Smooth muscle cell (in vitro differentiated cells): ENCODE data around the gene KCNA10. TPM values are rescaled to one million over a fixed set of nuclear protein-coding genes. Genes with fewer than 3 reads are reported as not detected.

ENCODE experiments used
- DNase-seq: peaks from one replicate; lab custom pipeline; 2025; ENCODE audit not compliant: unreplicated experiment; lab: John Stamatoyannopoulos, UW
- H2AFZ ChIP-seq: fragments of 200-600 bp; sonication (generic); 2 replicates; pipeline ENCODE4 v1.6.0; 2016; ENCODE audit warnings: antibody characterized with exemption, low read depth, mild to moderate bottlenecking
- H3F3A ChIP-seq: fragments of 200-600 bp; sonication (generic); 2 replicates; pipeline ENCODE4 v1.6.0; 2017; ENCODE audit warnings: antibody characterized with exemption, low read depth
- H3K27ac ChIP-seq: fragments of 200-600 bp; sonication (generic); 2 replicates; pipeline ENCODE4 v1.5.1; 2016; ENCODE audit warnings: low read depth, mild to moderate bottlenecking
- H3K27me3 ChIP-seq: fragments of 200-600 bp; sonication (generic); 2 replicates; pipeline ENCODE4 v1.6.1; 2016; ENCODE audit warnings: low read depth, mild to moderate bottlenecking
- H3K36me3 ChIP-seq: fragments of 200-600 bp; sonication (generic); 2 replicates; pipeline ENCODE4 v1.5.1; 2016; ENCODE audit warnings: low read depth
- H3K4me1 ChIP-seq: fragments of 200-600 bp; sonication (generic); 2 replicates; pipeline ENCODE4 v1.5.1; 2016; ENCODE audit warnings: low read depth
- H3K4me2 ChIP-seq: fragments of 200-600 bp; sonication (generic); 2 replicates; pipeline ENCODE4 v1.6.0; 2016; ENCODE audit warnings: mild to moderate bottlenecking
- H3K4me3 ChIP-seq: fragments of 200-600 bp; sonication (generic); 2 replicates; pipeline ENCODE4 v1.5.1; 2016; ENCODE audit warnings: mild to moderate bottlenecking
- H3K79me2 ChIP-seq: fragments of 200-600 bp; sonication (generic); 2 replicates; pipeline ENCODE4 v1.6.0; 2016; ENCODE audit warnings: low read depth, mild to moderate bottlenecking
- H3K9ac ChIP-seq: fragments of 200-600 bp; sonication (generic); 2 replicates; pipeline ENCODE4 v1.6.0; 2016; ENCODE audit warnings: low read depth
- H3K9me3 ChIP-seq: fragments of 200-600 bp; sonication (generic); replicated peaks from 2 replicates; pipeline ENCODE4 v1.5.1; 2016; ENCODE audit warnings: low read depth
- H4K20me1 ChIP-seq: fragments of 200-600 bp; sonication (generic); 2 replicates; pipeline ENCODE4 v1.6.0; 2016; ENCODE audit warnings: low read depth
- WGBS: methylation state at CpG from one replicate; pipeline ENCODE4 v1.1.7; 2016; ENCODE audit warnings: low lambda C conversion rate; 5-methylcytosine and 5-hydroxymethylcytosine counted together
- polyA plus RNA-seq: library from polyadenylated mRNA; unstranded; fragments of >200 nt; fragmentation: Nextera tagmentation; extraction: Ambion mirVana; gene quantifications from 2 replicates; pipeline ENCODE4 v1.2.1, GENCODE V29; 2016
- total RNA-seq: library from RNA; depleted of rRNA; stranded (reverse); fragments of >200 nt; gene quantifications from 2 replicates; pipeline ENCODE4 v1.2.3, GENCODE V29; 2014
- TF ChIP-seq, protein P1 (sequence below): fragments of 200-600 bp; sonication (generic); IDR thresholded peaks from 2 replicates; pipeline ENCODE4 v1.5.1; 2017; ENCODE audit warnings: borderline replicate concordance, mild to moderate bottlenecking, antibody characterized with exemption; ENCODE audit not compliant: insufficient read depth, poor library complexity, severe bottlenecking

The KCNA10 gene
- total RNA-seq (not detected in 2 replicates), polyA plus RNA-seq (not detected in 2 replicates)

- Histone ChIP-seq H2AFZ (no peak within 1 kb of the TSS), H3K4me3 (no peak within 1 kb of the TSS), H3K9ac (no peak within 1 kb of the TSS), H3K36me3 (no peaks in the 10 kb centered on the region), H3F3A (no peaks in the 10 kb centered on the region), H3K27ac (no peak within 1 kb of the TSS), H3K79me2 (no peaks in the 10 kb centered on the region), H3K4me1 (no peaks in the 10 kb centered on the region), H3K9me3 (no peaks in the 10 kb centered on the region), H3K4me2 (no peak within 1 kb of the TSS), H3K27me3 (no peaks in the 10 kb centered on the region), H4K20me1 (no peaks in the 10 kb centered on the region)
- no peak for DNase-seq
- WGBS, result 80% methylated on average over 9 of the region's 9 CpGs
- TF ChIP-seq, protein P1, sequence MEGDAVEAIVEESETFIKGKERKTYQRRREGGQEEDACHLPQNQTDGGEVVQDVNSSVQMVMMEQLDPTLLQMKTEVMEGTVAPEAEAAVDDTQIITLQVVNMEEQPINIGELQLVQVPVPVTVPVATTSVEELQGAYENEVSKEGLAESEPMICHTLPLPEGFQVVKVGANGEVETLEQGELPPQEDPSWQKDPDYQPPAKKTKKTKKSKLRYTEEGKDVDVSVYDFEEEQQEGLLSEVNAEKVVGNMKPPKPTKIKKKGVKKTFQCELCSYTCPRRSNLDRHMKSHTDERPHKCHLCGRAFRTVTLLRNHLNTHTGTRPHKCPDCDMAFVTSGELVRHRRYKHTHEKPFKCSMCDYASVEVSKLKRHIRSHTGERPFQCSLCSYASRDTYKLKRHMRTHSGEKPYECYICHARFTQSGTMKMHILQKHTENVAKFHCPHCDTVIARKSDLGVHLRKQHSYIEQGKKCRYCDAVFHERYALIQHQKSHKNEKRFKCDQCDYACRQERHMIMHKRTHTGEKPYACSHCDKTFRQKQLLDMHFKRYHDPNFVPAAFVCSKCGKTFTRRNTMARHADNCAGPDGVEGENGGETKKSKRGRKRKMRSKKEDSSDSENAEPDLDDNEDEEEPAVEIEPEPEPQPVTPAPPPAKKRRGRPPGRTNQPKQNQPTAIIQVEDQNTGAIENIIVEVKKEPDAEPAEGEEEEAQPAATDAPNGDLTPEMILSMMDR, result no peak
Measured at GRCh38 chr1:110519125-110519810, at the start of gene KCNA10. KCNA10 (minus strand) TSS chr1:110519175; CDS start chr1:110518787, 388 bp downstream.

- DNase-seq, result no peak
- 89% methylated on average over 3 of the region's 3 CpGs for WGBS
- no peaks in the 10 kb centered on the region for H4K20me1 ChIP-seq
- no peak overlapping the region for H3K4me2 ChIP-seq
- TF ChIP-seq, protein P1, result no peak
- no peaks in the 10 kb centered on the region for H3F3A ChIP-seq
- no peaks in the 10 kb centered on the region for H3K9me3 ChIP-seq
- H3K27ac ChIP-seq, result no peak overlapping the region
- H3K4me3 ChIP-seq, result no peak overlapping the region
- H3K9ac ChIP-seq, result no peak overlapping the region
- no peaks in the 10 kb centered on the region for H3K4me1 ChIP-seq
- no peak overlapping the region for H2AFZ ChIP-seq
- peaks cover 21% of the 10 kb centered on the region for H3K27me3 ChIP-seq
- H3K36me3 ChIP-seq, result no peaks in the 10 kb centered on the region
- no peaks in the 10 kb centered on the region for H3K79me2 ChIP-seq
Measured at GRCh38 chr1:110566836-110567235, 47.9 kb upstream of the KCNA10 start.

GRCh38 chr1:110565565-110565964 lies 46.6 kb upstream of the KCNA10 start:
- no peak overlapping the region for H3K9ac ChIP-seq
- no peaks in the 10 kb centered on the region for H3K36me3 ChIP-seq
- no peak overlapping the region for H3K4me3 ChIP-seq
- H2AFZ ChIP-seq, result no peak overlapping the region
- H3F3A ChIP-seq, result no peaks in the 10 kb centered on the region
- no peak overlapping the region for H3K4me2 ChIP-seq
- no peaks in the 10 kb centered on the region for H4K20me1 ChIP-seq
- TF ChIP-seq, protein P1, result no peak
- no peaks in the 10 kb centered on the region for H3K9me3 ChIP-seq
- H3K79me2 ChIP-seq, result no peaks in the 10 kb centered on the region
- H3K4me1 ChIP-seq, result no peaks in the 10 kb centered on the region
- peaks cover 21% of the 10 kb centered on the region for H3K27me3 ChIP-seq
- DNase-seq, result no peak
- no peak overlapping the region for H3K27ac ChIP-seq
- WGBS, result 94% methylated on average over 1 of the region's 1 CpG

- peaks cover 26% of the 10 kb centered on the region for H3K27me3 ChIP-seq
- no peaks in the 10 kb centered on the region for H3F3A ChIP-seq
- no peaks in the 10 kb centered on the region for H3K79me2 ChIP-seq
- TF ChIP-seq, protein P1, result no peak
- H3K4me1 ChIP-seq, result no peaks in the 10 kb centered on the region
- WGBS, result 82% methylated on average over 4 of the region's 4 CpGs
- no peaks in the 10 kb centered on the region for H3K36me3 ChIP-seq
- H4K20me1 ChIP-seq, result no peaks in the 10 kb centered on the region
- H3K4me2 ChIP-seq, result no peak overlapping the region
- H3K9me3 ChIP-seq, result no peaks in the 10 kb centered on the region
- no peak overlapping the region for H3K27ac ChIP-seq
- no peak overlapping the region for H3K4me3 ChIP-seq
- no peak overlapping the region for H3K9ac ChIP-seq
- no peak for DNase-seq
- no peak overlapping the region for H2AFZ ChIP-seq
Measured at GRCh38 chr1:110563089-110563488, 44.1 kb upstream of the KCNA10 start.
